ENCODE data around the gene HNRNPU. TPM values are rescaled to one million over a fixed set of nuclear protein-coding genes. Genes with fewer than 3 reads are reported as not detected.

Gene HNRNPU
- total and polyA plus RNA-seq, 11 donors: 85.6 to 218 (median 167) TPM

DNA sequence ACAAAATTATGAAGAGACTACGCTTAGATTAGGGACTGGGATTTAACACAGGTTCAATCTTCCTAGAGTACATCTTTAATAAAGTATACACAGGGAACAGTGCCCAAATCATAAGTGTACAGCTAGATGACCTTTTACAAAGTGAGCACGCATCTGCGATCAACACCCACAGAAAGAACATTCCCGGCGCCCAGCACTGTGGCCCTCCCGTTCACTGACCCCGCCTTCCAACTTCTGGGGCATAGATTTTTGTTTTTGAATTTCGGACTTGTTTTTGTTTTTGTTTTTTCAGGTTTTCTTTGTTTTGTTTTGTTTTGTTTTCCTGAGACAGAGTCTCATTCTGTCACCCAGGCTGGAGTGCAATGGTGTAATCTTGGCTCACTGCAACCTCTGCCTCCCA lies 59.5 kb downstream of the HNRNPU start:
- DNase-seq (no peak), ATAC-seq (no peak)
- intact Hi-C loops (cut with DNase I): loop anchor here in 4 of 10 donors (2.0 to 5.0 kb wide), 2 partner anchors 237 to 238 kb away; no protein-coding TSS in a partner anchor

DNA sequence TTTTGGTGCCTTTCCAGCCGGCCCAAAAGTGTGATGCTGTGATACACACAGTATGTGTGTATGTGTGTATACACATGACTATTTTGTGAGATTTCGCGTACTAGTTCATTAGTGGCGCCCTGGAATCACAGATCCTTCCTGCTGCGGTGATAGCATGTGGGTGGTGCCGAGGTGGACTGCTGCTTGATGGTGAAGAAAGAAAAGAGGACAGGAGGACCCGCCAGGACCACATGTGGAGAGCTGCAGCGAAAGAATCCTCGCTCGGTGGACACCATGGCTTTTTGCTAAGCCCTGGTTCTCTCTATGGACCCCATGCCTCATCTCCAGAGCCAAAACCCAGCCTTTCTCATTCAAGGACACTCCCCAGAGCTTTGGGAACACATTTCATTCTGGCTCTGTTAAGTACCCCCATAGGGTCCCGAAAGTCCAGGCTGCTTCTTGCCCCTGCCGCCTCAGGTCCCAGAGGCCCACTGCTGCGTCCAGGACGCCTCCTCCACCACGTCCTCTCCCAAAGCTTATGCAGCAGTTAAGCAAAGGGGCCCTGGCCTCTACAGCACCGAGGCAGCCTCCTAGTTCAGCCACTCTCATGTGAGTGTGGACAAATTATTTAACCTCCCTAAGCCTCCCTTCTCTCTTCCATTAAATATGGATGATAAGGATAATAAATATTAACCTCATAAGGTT lies 61.6 kb downstream of the HNRNPU start:
- no peaks in the 10 kb centered on the region for H3K9me3 ChIP-seq
- peaks cover 0 to 4% (median 0%) of the 10 kb centered on the region in 12 donors for H3K4me1 ChIP-seq
- WGBS, 4 donors: 82 to 87% (median 84%) methylated on average over 16 of the region's 16 CpGs
- H3K36me3 ChIP-seq: no peaks in the 10 kb centered on the region
- no peaks in the 10 kb centered on the region for H3K27me3 ChIP-seq
- ATAC-seq: peak in 1 of 4 donors; percentile 13
- intact Hi-C loops (cut with DNase I): loop anchor here in 3 of 10 donors (5.0 kb wide), 1 partner anchor 240 kb away; no protein-coding TSS in a partner anchor
- TF ChIP-seq, protein P1, sequence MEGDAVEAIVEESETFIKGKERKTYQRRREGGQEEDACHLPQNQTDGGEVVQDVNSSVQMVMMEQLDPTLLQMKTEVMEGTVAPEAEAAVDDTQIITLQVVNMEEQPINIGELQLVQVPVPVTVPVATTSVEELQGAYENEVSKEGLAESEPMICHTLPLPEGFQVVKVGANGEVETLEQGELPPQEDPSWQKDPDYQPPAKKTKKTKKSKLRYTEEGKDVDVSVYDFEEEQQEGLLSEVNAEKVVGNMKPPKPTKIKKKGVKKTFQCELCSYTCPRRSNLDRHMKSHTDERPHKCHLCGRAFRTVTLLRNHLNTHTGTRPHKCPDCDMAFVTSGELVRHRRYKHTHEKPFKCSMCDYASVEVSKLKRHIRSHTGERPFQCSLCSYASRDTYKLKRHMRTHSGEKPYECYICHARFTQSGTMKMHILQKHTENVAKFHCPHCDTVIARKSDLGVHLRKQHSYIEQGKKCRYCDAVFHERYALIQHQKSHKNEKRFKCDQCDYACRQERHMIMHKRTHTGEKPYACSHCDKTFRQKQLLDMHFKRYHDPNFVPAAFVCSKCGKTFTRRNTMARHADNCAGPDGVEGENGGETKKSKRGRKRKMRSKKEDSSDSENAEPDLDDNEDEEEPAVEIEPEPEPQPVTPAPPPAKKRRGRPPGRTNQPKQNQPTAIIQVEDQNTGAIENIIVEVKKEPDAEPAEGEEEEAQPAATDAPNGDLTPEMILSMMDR (IDR thresholded peaks at IDR 0.05): no peak
- no peak for TF ChIP-seq POLR2A (IDR thresholded peaks at IDR 0.05)
- no peak overlapping the region for H3K4me3 ChIP-seq
- no peak overlapping the region for H3K27ac ChIP-seq
- DNase-seq: no peak

More for the DNA sequence above, 59.5 kb downstream of the HNRNPU start:
- H3K27ac ChIP-seq: no peak overlapping the region
- 91 to 95% (median 92%) methylated on average over 8 of the region's 8 CpGs for WGBS, 4 donors
- no peaks in the 10 kb centered on the region for H3K9me3 ChIP-seq
- TF ChIP-seq, protein P1 (IDR thresholded peaks at IDR 0.05): no peak
- no peak for TF ChIP-seq POLR2A (IDR thresholded peaks at IDR 0.05)
- H3K27me3 ChIP-seq: no peaks in the 10 kb centered on the region
- H3K4me3 ChIP-seq: no peak overlapping the region
- peaks cover 0 to 4% (median 0%) of the 10 kb centered on the region in 12 donors for H3K4me1 ChIP-seq
- H3K36me3 ChIP-seq: no peaks in the 10 kb centered on the region

DNA sequence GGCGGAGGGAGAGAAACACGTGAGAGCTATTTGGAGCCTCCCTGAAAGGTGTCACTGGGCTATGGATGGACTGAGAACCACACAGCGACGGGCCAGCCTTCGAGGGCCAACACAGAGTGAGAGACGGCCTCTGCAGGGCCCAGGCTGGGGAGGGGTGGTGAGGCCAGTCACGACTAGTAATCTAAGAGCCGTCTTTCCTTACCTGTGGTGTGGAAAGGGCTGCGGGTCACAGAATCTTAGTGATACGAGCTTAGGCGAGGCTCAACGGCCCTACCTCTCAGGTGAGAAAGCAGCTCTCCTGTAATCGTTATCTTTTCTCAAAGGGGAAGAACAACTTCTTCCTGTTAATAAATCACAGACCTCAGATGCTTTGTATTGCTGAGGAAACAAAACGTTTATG lies 62.3 kb downstream of the HNRNPU start:
- TF ChIP-seq, protein P1 (IDR thresholded peaks at IDR 0.05): no peak
- TF ChIP-seq POLR2A (IDR thresholded peaks at IDR 0.05): no peak
- H3K27me3 ChIP-seq: no peaks in the 10 kb centered on the region
- 66 to 79% (median 71%) methylated on average over 14 of the region's 14 CpGs for WGBS, 4 donors
- H3K9me3 ChIP-seq: no peaks in the 10 kb centered on the region
- no peaks in the 10 kb centered on the region for H3K36me3 ChIP-seq
- DNase-seq (no peak), ATAC-seq (peak in 1 of 4 donors; percentile 13)
- intact Hi-C loops (cut with DNase I): loop anchor here in 3 of 10 donors (5.0 kb wide), 1 partner anchor 240 kb away; no protein-coding TSS in a partner anchor
- no peak overlapping the region for H3K27ac ChIP-seq
- peaks cover 0 to 4% (median 0%) of the 10 kb centered on the region in 12 donors for H3K4me1 ChIP-seq
- H3K4me3 ChIP-seq: no peak overlapping the region

DNA sequence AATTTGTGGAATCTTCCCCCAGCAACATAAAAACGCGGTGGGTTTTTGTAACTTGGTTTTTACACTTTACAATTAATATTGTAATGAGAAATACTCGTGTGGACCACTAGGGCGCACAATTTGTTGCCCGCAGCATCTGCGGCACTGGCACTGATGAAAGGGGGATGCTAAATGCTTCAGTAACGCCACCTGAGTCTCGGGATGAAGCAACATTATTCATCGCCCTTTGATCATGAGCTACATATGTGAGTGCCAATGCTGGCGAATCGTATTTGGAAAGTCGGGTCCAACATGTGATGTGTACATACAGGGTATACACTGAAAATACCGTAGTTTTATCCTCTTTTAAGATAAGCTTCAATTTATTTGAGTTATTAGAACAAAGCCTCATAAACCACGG lies 63.1 kb downstream of the HNRNPU start:
- DNase-seq: peak in 2 of 5 donors; percentile 30 to 38
- Histone ChIP-seq H3K27me3 (no peaks in the 10 kb centered on the region), H3K4me3 (no peak overlapping the region), H3K9me3 (no peaks in the 10 kb centered on the region), H3K4me1 (peaks cover 0 to 4% (median 0%) of the 10 kb centered on the region in 12 donors), H3K27ac (no peak overlapping the region), H3K36me3 (no peaks in the 10 kb centered on the region)
- TF ChIP-seq POLR2A (IDR thresholded peaks at IDR 0.05): no peak
- TF ChIP-seq, protein P1 (IDR thresholded peaks at IDR 0.05): peak; percentile 49 to 73 (median 63)
- 45 to 51% (median 49%) methylated on average over 14 of the region's 14 CpGs for WGBS, 4 donors
- intact Hi-C loops (cut with DNase I): loop anchor here in 9 of 10 donors (1.0 to 5.0 kb wide), 4 partner anchors 241 to 244 kb away; no protein-coding TSS in a partner anchor
- peak in 3 of 4 donors; percentile 42 to 63 (median 49) for ATAC-seq
